HEK293 (cell line): ENCODE results near the gene COG6.

Experiments used
- CTCF ChIA-PET: fragments of 350-600 bp; formaldehyde crosslinking; extraction: SDS; loops from one replicate; lab custom pipeline; 2021; ENCODE audit warnings: antibody characterized with exemption; lab: Yijun Ruan, JAX
- POLR2A ChIA-PET: fragments of 300-600 bp; formaldehyde crosslinking; extraction: SDS; loops from one replicate; lab custom pipeline; 2020; ENCODE audit warnings: antibody characterized with exemption, inconsistent platforms; lab: Yijun Ruan, JAX
- H3K27ac ChIP-seq: fragments of 200-500 bp; sonication (Bioruptor generic); 2 replicates; pipeline ENCODE4 v1.5.1; 2014; ENCODE audit warnings: low read depth, low read length, control low read depth, inconsistent platforms; ENCODE audit errors: extremely low read depth
- H3K36me3 ChIP-seq, 2 experiments: fragments of 200-500 bp in 1 of 2; sonication (Bioruptor generic) in 1 of 2; 1 replicate in 1 of 2; 2 replicates in 1 of 2; pipeline ENCODE4 v1.5.1; 2014 to 2017; ENCODE audit warnings: inconsistent platforms in 2 of 2, low read length in 2 of 2; ENCODE audit not compliant: control insufficient read depth in 2 of 2, insufficient read depth in 1 of 2
- H3K4me1 ChIP-seq: fragments of 200-500 bp; sonication (Bioruptor generic); 2 replicates; pipeline ENCODE4 v1.5.1; 2014; ENCODE audit warnings: mild to moderate bottlenecking, low read length, inconsistent platforms; ENCODE audit not compliant: control insufficient read depth, insufficient read depth
- H3K4me3 ChIP-seq: 2 replicates; pipeline ENCODE4 v1.5.1; 2011; ENCODE audit warnings: low read depth, mild to moderate bottlenecking, control low read depth, low read length, moderate library complexity
- H3K9me3 ChIP-seq: fragments of 200-500 bp; sonication (Bioruptor generic); 2 replicates; pipeline ENCODE4 v1.5.1; 2014; ENCODE audit warnings: low read depth, low read length, inconsistent platforms; ENCODE audit not compliant: control insufficient read depth, insufficient read depth
- GFI1B ChIP-seq: fragments of 450-650 bp; formaldehyde crosslinking; IDR thresholded peaks from 2 replicates; pipeline ENCODE4 v1.5.1; 2016; ENCODE audit warnings: missing biosample characterization, missing genetic modification characterization
- HOXC10 ChIP-seq: sonication (generic); formaldehyde crosslinking; IDR thresholded peaks from 2 replicates; pipeline ENCODE4 v1.8.1; 2023; ENCODE audit warnings: mild to moderate bottlenecking, missing genetic modification reagents
- KLF9 ChIP-seq: fragments of 450-650 bp; formaldehyde crosslinking; IDR thresholded peaks from 2 replicates; pipeline ENCODE4 v1.5.1; 2016; ENCODE audit warnings: missing biosample characterization, missing genetic modification characterization, low read depth
- OSR2 ChIP-seq: fragments of 450-650 bp; formaldehyde crosslinking; IDR thresholded peaks from 2 replicates; pipeline ENCODE4 v1.5.1; 2016; ENCODE audit warnings: missing biosample characterization, missing genetic modification characterization
- PRDM4 ChIP-seq: fragments of 450-650 bp; formaldehyde crosslinking; IDR thresholded peaks from 2 replicates; pipeline ENCODE4 v1.5.1; 2017; ENCODE audit warnings: missing biosample characterization, missing genetic modification characterization
- YY2 ChIP-seq: fragments of 450-650 bp; formaldehyde crosslinking; IDR thresholded peaks from 2 replicates; pipeline ENCODE4 v1.5.1; 2016; ENCODE audit warnings: missing biosample characterization, missing genetic modification characterization
- ZBTB49 ChIP-seq: fragments of 450-650 bp; formaldehyde crosslinking; IDR thresholded peaks from 2 replicates; pipeline ENCODE4 v1.5.1; 2016; ENCODE audit warnings: missing biosample characterization, missing genetic modification characterization, low read depth
- ZFP3 ChIP-seq: fragments of 450-650 bp; formaldehyde crosslinking; IDR thresholded peaks from 2 replicates; pipeline ENCODE4 v1.5.1; 2016; ENCODE audit warnings: low read depth, missing biosample characterization, missing genetic modification characterization
- ZFP37 ChIP-seq: fragments of 450-650 bp; formaldehyde crosslinking; IDR thresholded peaks from 2 replicates; pipeline ENCODE4 v1.5.1; 2016; ENCODE audit warnings: missing biosample characterization, missing genetic modification characterization
- ZNF138 ChIP-seq: fragments of 450-650 bp; formaldehyde crosslinking; IDR thresholded peaks from 2 replicates; pipeline ENCODE4 v1.5.1; 2016; ENCODE audit warnings: missing biosample characterization, missing genetic modification characterization, borderline replicate concordance
- ZNF16 ChIP-seq: fragments of 450-650 bp; formaldehyde crosslinking; IDR thresholded peaks from 2 replicates; pipeline ENCODE4 v1.5.1; 2016; ENCODE audit warnings: low read depth, missing biosample characterization, missing genetic modification characterization
- ZNF19 ChIP-seq: fragments of 450-650 bp; formaldehyde crosslinking; IDR thresholded peaks from 2 replicates; pipeline ENCODE4; 2016; ENCODE audit warnings: missing biosample characterization, missing genetic modification characterization, low read depth
- ZNF292 ChIP-seq: fragments of 450-650 bp; formaldehyde crosslinking; IDR thresholded peaks from 2 replicates; pipeline ENCODE4 v1.5.1; 2016; ENCODE audit warnings: low read depth, missing biosample characterization, missing genetic modification characterization, borderline replicate concordance
- ZNF324 ChIP-seq: fragments of 450-650 bp; formaldehyde crosslinking; IDR thresholded peaks from 2 replicates; pipeline ENCODE4 v1.5.1; 2016; ENCODE audit warnings: missing biosample characterization, missing genetic modification characterization
- ZNF398 ChIP-seq: fragments of 450-650 bp; formaldehyde crosslinking; IDR thresholded peaks from 2 replicates; pipeline ENCODE4 v1.5.1; 2017; ENCODE audit warnings: missing biosample characterization, missing genetic modification characterization
- ZNF510 ChIP-seq: fragments of 450-650 bp; formaldehyde crosslinking; IDR thresholded peaks from 2 replicates; pipeline ENCODE4 v1.5.1; 2018; ENCODE audit warnings: mild to moderate bottlenecking, missing genetic modification characterization, missing biosample characterization; ENCODE audit not compliant: insufficient replicate concordance
- ZNF513 ChIP-seq: fragments of 450-650 bp; IDR thresholded peaks from 2 replicates; pipeline ENCODE4 v1.5.1; 2018; ENCODE audit warnings: missing biosample characterization, missing genetic modification characterization
- ZNF549 ChIP-seq: fragments of 450-650 bp; IDR thresholded peaks from 2 replicates; pipeline ENCODE4 v1.5.1; 2018; ENCODE audit warnings: missing biosample characterization, missing genetic modification characterization, mild to moderate bottlenecking, inconsistent platforms, moderate library complexity
- ZNF555 ChIP-seq: fragments of 450-650 bp; formaldehyde crosslinking; conservative IDR thresholded peaks from 2 replicates; pipeline ENCODE4 v1.5.1; 2017; ENCODE audit warnings: missing biosample characterization, mild to moderate bottlenecking, missing genetic modification characterization, inconsistent platforms
- ZNF558 ChIP-seq: fragments of 450-650 bp; formaldehyde crosslinking; IDR thresholded peaks from 2 replicates; pipeline ENCODE4 v1.5.1; 2016; ENCODE audit warnings: missing biosample characterization, missing genetic modification characterization
- ZNF639 ChIP-seq: fragments of 450-650 bp; formaldehyde crosslinking; IDR thresholded peaks from 2 replicates; pipeline ENCODE4 v1.5.1; 2016; ENCODE audit warnings: missing biosample characterization, missing genetic modification characterization
- ZNF776 ChIP-seq: fragments of 450-650 bp; formaldehyde crosslinking; IDR thresholded peaks from 2 replicates; pipeline ENCODE4 v1.5.0; 2017; ENCODE audit warnings: missing biosample characterization, missing genetic modification characterization, borderline replicate concordance
- ZSCAN16 ChIP-seq: fragments of 450-650 bp; formaldehyde crosslinking; IDR thresholded peaks from 2 replicates; pipeline ENCODE4 v1.5.1; 2016; ENCODE audit warnings: missing biosample characterization, missing genetic modification characterization
- ZSCAN4 ChIP-seq: fragments of 450-650 bp; formaldehyde crosslinking; IDR thresholded peaks from 2 replicates; pipeline ENCODE4 v1.5.1; 2017; ENCODE audit warnings: missing biosample characterization, missing genetic modification characterization

Gene COG6

GRCh38 chr13:39779337-39780265, 124.1 kb downstream of the COG6 start:
- POLR2A ChIA-PET, result no interaction called here
- Histone ChIP-seq H3K4me1 (no peaks in the 10 kb centered on the region), H3K4me3 (no peak overlapping the region), H3K36me3 (no peaks in the 10 kb centered on the region), H3K9me3 (no peaks in the 10 kb centered on the region), H3K27ac (no peak overlapping the region)
- TF ChIP-seq ZNF398 (tag by site-specific recombination), result no peak
- no peak for TF ChIP-seq ZSCAN16 (tag by site-specific recombination)
- no peak for TF ChIP-seq OSR2
- no peak for TF ChIP-seq HOXC10 (CRISPR knock-in tag)
- no peak for TF ChIP-seq ZSCAN4 (tag by site-specific recombination)
- TF ChIP-seq ZNF639, result no peak
- no peak for TF ChIP-seq ZNF324 (tag by site-specific recombination)
- no peak for TF ChIP-seq ZNF138 (tag by site-specific recombination)
- no peak for TF ChIP-seq ZNF549
- no peak for TF ChIP-seq ZNF510 (tag by site-specific recombination)
- TF ChIP-seq ZNF776, result no peak
- TF ChIP-seq ZBTB49 (tag by site-specific recombination), result no peak
- CTCF ChIA-PET, result interaction anchor here (0.5 to 1.0 kb wide), 2 partner anchors 184 to 904 kb away, joined by 3 to 5 read pairs; no protein-coding TSS in a partner anchor

GRCh38 chr13:39780711-39781110, 125.2 kb downstream of the COG6 start:
- CTCF ChIA-PET, result no interaction called here
- TF ChIP-seq YY2 (tag by site-specific recombination) (no peak), ZSCAN16 (tag by site-specific recombination) (no peak), ZNF513 (no peak), ZFP3 (tag by site-specific recombination) (no peak), GFI1B (tag by site-specific recombination) (no peak), ZNF555 (no peak), KLF9 (tag by site-specific recombination) (no peak), ZNF558 (tag by site-specific recombination) (no peak), ZNF19 (no peak), PRDM4 (tag by site-specific recombination) (no peak), ZFP37 (tag by site-specific recombination) (no peak), ZNF292 (tag by site-specific recombination) (no peak), ZNF16 (no peak)

More at GRCh38 chr13:39780711-39781110, 125.2 kb downstream of the COG6 start:
- POLR2A ChIA-PET, result no interaction called here
- H3K4me3 ChIP-seq, result no peak overlapping the region
- H3K4me1 ChIP-seq, result no peaks in the 10 kb centered on the region
- H3K27ac ChIP-seq, result no peak overlapping the region
- no peaks in the 10 kb centered on the region for H3K9me3 ChIP-seq
- no peaks in the 10 kb centered on the region for H3K36me3 ChIP-seq
